UCSD-AML1 (cell line): ENCODE data around the gene CYP26A1.
A peak's percentile ranks its signal among the peaks of the same experiment; 100 is the strongest.
"Not testable (repeated sequence)": the region's sequence is repeated elsewhere in the genome, so short reads cannot be mapped to it uniquely, and the experiment has no call there.

ENCODE experiments used
- DNase-seq: peaks from one replicate; lab custom pipeline; 2025; ENCODE audit not compliant: unreplicated experiment; lab: John Stamatoyannopoulos, UW

The CYP26A1 gene

DNA sequence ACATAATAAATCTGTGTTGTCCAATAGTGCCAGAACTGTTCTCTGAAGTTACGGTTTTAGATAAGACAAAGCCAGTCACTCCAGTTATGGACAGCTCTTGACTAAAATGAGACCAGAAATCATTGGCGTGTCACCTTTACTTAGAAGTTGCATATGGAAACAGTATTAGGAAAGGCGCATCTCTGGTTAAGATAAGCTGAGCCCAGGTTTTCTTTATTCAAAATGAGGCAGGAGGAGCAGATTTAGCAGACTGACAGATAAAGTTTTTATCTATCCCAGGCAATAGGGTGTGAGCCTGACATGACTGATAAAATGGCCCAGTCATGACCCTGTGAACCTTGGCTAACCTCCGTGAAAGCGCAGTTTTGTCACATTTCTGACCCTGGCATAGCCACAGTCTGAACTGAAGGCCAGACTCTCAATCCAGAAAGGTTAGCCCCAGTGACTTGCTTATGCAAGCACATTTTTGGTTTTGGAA lies 4.2 kb downstream of the CYP26A1 start:
- DNase-seq, result no peak

DNA sequence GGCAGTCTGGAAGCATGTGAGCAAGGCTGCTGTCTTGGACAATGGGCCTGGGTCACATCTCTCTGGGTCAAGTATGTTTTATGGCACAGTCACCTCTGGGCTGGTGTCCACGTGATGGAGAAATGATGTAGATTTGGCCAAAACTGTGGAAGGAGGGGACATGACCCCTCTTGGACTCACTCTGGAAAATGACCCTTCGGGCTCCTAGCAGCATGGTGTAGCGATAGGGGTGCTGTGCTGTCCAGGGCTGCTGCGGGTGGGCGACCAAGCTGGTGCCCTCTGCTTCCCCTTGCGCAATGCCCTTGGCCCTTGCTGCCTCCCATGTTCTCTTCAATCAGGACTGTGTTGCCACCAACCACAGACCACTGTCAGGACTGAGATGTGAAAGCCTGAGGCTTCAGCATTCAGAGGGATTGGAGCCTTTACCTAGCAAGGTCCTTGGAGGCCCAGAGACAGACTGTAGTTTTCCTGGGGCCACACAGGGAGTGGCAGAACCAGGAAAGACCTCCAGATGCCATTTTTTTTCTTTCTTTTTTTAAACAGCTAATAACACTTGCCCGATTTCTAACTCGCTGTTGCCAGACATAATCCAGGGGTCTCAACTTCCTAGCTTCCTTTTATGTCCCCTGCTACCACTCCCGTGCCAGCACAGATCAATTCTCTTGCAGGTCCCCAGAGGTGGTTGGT lies 6.1 kb downstream of the CYP26A1 start:
- DNase-seq, result peak; percentile 48

DNA sequence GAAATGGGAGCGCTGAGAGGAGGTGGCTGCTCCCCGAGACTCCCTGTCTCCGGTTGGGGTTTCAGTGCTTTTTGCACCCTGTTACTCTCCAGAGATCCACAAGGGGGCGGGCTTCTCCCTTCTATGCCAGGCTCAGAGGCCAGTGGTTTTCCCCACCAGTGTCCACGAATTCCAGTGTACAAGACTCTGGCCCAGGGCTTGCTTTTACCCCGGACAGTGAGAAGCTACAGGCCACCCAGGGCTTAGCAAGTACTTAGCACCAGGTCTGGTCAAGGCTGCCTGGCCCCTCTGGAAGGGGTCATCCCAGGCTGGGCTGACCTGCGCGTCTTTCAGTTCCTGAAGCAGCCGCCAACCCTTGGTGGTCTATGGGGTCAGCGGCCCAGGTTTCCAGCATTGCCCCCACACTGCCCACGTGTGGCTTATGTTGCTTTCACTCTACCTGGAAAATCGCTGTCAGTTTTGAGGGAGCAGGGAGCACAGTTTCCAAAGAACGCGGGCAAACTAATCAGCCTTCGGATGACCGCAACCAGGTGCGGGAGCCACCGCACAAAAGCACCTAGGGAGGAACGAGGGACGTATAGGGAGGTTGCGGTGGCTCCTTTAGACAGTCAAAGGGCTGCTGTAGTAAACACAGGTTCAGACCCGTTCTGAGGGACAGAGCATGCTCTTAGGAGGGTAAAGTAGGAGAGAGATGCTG lies 6.8 kb downstream of the CYP26A1 start:
- DNase-seq, result peak; percentile 59

DNA sequence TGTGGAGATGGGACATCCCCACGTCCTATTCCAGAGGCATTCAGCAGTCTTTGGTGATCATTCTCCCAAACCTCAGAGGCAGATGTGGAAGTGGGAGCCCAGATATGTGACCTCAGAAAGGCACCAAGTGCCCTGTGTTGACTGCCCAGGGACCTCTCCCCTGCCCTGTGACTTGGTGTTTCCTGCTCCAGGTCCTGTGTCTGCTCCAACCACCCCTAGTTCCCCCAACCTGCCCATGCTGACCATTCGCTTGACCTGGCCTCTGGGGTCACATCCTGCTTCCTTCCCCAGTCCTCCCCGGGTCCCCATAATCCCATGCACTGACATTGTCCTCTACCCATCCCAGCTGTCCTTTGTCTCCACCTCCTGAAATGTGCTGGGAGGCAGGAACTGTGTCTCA lies 7.6 kb downstream of the CYP26A1 start:
- no peak for DNase-seq

DNA sequence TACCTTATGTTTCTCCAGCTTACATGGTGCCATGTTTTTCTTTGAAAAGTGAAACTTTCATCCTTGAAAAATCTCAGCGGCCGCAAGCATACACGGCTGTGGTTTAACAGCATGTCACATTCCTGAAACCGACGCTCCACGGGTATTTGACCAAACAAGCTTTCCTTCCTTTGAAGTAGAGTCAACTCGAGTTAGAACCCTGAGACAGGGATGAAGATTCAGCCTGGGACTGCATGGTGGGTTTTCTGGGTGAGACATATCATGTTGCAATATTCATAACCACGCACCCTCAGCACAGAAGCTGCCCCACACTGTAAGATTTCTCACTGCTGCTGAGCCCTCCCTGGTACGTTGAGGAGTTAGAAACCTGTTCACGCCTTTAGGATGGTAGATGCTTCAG lies 8.1 kb downstream of the CYP26A1 start:
- DNase-seq, result no peak

GRCh38 chr10:93083743-93084539 lies 10.2 kb downstream of the CYP26A1 start:
- no peak for DNase-seq

GRCh38 chr10:93085272-93085859 lies 11.7 kb downstream of the CYP26A1 start:
- no peak for DNase-seq

- DNase-seq, result no peak
Observed at GRCh38 chr10:93086289-93086688, 12.6 kb downstream of the CYP26A1 start.

DNA sequence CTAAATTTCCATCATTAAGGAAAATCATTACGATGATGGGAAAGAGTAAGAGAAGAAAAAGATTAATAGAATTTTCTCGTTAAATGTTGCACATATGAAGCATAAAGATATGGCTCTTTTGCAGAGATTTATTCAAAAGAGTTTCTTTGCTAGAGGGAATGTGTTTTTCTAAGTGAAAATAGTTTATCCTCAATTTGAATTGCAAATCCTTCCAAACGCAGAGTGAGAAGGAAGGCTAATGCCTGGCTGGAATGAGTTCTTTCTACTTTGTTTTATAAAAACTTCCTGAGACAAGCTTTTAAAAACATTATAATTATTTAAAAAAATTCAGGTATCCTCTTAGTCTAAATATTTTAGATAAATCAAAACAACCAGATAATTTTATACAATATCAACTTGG lies 14.2 kb downstream of the CYP26A1 start:
- DNase-seq, result no peak

DNA sequence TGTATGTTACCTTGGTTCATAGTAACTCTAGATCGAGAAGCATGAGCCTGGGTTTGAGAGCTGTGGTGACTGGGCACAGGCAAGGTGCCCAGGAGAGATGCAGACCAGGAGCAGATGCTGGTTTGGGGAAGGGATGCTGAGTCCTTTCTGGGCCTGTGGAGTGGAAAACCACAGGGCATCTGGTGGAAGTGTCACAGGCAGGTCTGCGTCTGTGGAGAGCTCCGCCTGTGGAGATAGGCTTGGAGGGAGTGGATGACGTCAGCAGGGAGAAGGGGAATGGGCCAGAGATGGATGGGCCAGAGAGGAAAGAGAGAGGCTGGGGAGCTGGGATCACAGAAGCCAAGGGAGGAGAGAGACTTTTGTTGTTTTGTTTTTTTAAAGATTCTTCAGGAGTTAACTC lies 14.8 kb downstream of the CYP26A1 start:
- no peak for DNase-seq

GRCh38 chr10:93090619-93091018 lies 16.9 kb downstream of the CYP26A1 start:
- DNase-seq, result no peak

- DNase-seq, result no peak
Observed at GRCh38 chr10:93091960-93092359, 18.3 kb downstream of the CYP26A1 start.

- no peak for DNase-seq
Observed at GRCh38 chr10:93095225-93095624, 21.5 kb downstream of the CYP26A1 start.

DNA sequence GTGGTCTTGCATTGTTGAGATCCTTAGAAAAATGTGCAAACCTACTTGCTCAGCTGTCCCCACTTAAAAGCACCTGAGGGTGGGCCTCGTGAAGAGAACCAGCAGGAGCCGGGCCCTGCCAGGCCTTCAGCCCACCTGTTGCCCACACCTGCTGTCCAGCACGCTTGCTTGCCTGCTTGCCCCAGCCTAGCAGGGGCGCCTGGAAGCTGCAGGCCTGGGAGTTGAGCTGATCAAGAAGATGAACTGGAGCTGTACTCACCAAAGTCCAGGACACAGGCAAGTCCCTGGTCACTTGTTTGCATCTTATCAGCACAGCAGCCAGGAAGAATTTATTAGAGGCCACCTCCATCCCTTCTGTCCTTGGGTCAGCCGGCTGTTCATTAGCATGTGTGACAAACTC lies 23.2 kb downstream of the CYP26A1 start:
- no peak for DNase-seq

DNA sequence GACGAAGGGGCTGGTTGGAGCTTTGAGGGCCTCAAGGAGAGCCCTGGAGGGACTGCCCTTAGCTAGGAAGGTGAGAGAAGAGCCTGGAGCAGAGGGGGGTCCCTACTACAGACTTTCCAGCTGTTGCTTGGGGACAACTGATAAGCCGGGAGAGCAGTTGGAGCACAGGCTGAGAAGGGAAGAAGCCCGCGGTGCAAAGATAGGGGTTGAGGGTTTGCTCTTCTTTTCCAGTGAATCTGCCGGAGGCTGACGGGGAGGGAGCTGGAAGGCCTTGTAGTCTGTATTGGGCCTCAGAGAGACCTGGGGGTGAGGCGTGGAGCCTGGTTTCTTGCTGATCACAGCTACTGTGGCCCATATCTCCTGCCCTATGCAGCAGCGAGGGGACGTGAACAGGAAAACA lies 23.7 kb downstream of the CYP26A1 start:
- no peak for DNase-seq

GRCh38 chr10:93098816-93099215 lies 25.1 kb downstream of the CYP26A1 start:
- no peak for DNase-seq

DNA sequence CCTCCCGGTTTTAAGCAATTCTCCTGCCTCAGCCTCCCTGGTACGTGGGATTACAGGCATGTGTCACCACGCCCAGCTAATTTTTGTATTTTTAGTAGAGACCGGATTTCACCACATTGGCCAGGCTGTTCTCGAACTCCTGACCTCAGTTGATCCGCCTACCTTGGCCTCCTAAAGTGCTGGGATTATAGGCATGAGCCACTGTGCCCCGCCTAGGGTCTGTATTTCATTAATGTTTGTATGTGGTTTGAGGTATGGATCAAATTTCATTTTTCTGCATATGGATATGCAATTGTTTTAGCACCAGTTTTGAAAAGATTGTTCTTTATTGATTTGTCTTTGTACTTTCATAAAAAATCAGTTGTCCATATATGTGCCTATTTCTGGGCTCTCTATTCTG lies 26.0 kb downstream of the CYP26A1 start:
- no peak for DNase-seq

GRCh38 chr10:93101148-93101547 lies 27.5 kb downstream of the CYP26A1 start:
- not testable (repeated sequence) for DNase-seq

DNA sequence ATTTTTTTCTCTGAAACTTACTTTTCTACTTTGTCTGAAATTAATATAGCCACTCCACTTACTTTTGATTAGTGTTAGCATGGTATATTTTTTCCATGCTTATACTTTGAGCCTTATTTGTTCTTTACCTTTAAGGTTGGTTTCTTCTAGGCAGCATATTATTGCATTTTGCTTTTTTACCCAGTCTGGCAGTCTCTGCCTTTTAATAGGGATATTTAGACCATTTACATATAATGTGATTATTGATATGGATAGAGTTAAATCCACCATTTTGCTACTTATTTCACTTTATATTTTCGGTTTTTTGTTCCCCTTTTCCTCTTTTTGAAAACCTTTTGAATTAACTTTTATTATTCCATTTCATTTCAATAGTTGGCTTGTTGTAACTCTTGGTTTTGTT lies 30.3 kb downstream of the CYP26A1 start:
- DNase-seq, result no peak

DNA sequence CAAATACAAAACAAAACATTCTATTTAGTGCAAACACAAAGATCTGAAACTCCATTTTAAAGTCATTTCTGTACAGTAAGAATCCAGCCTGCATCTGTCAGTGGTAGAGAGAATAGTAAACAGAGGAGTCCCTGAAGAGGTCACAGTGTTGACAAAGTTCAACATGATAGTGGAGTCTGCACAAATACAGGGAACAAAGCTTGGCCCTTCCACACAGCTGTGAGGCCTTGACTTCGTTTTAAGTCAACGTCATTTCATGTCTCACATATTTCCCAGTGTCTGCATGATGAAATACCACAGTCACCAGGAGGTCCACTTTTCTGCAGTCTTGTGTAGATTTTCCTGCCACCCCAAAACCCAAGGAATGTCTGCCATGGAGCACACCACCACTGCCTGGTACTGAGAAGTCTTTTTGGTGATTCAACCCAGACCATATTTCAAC lies 33.0 kb downstream of the CYP26A1 start:
- no peak for DNase-seq

- no peak for DNase-seq
Observed at GRCh38 chr10:93110472-93111146, 36.9 kb downstream of the CYP26A1 start.
